Endothelial cell of umbilical vein (primary cell): Measurements from ENCODE around the gene VEZT. TPM values are rescaled to one million over a fixed set of nuclear protein-coding genes. Genes with fewer than 3 reads are reported as not detected.

Experiments
- BruUV-seq: library from RNA; stranded (reverse); fragments of 400-500 nt; replicated peaks from 2 replicates; lab custom pipeline; 2021; lab: Mats Ljungman, UMichigan
- CTCF ChIA-PET: fragments of 300-600, 350-600 bp; sonication (Branson Sonifier 250); formaldehyde crosslinking; loops from one replicate; lab custom pipeline; 2021; ENCODE audit warnings: antibody characterized with exemption, inconsistent platforms; lab: Charles Lee
- POLR2A ChIA-PET: fragments of 300-600, 350-600 bp; sonication (Branson Sonifier 250); formaldehyde crosslinking; loops from one replicate; lab custom pipeline; 2021; ENCODE audit warnings: antibody characterized with exemption, inconsistent platforms; lab: Charles Lee
- DNase-seq: peaks from one replicate; pipeline ENCODE4 v3.0.0-alpha.2; 2011; ENCODE audit warnings: low read depth, low spot score
- FAIRE-seq: peaks from 2 replicates; lab custom pipeline; 2011; peaks lifted over from hg19 to GRCh38; lab: Jason Lieb, UNC
- H2AFZ ChIP-seq: 2 replicates; pipeline ENCODE4 v1.6.0; 2012; ENCODE audit warnings: low read depth, low read length, control low read depth, inconsistent platforms
- H3K27ac ChIP-seq: 2 replicates; pipeline ENCODE4 v1.5.1; 2011; ENCODE audit warnings: low read depth, mild to moderate bottlenecking, control low read depth, low read length, moderate library complexity; ENCODE audit not compliant: insufficient read depth
- H3K27me3 ChIP-seq, 2 experiments: 2 replicates each; pipeline versions ENCODE4 v1.6.0 to v1.6.1; 2011; ENCODE audit warnings: low read length in 2 of 2, mixed read lengths in 1 of 2; ENCODE audit not compliant: control insufficient read depth in 2 of 2, insufficient read depth in 2 of 2
- H3K36me3 ChIP-seq, 2 experiments: 2 replicates in 1 of 2; 3 replicates in 1 of 2; pipeline ENCODE4 v1.5.1; 2011; ENCODE audit warnings: low read length in 2 of 2, mild to moderate bottlenecking in 1 of 2, moderate library complexity in 1 of 2; ENCODE audit not compliant: control insufficient read depth in 2 of 2, insufficient read depth in 2 of 2; ENCODE audit errors: extremely low read depth in 1 of 2
- H3K4me1 ChIP-seq: 3 replicates; pipeline ENCODE4 v1.5.1; 2011; ENCODE audit warnings: mild to moderate bottlenecking, low read length; ENCODE audit not compliant: control insufficient read depth, insufficient read depth; ENCODE audit errors: extremely low read depth
- H3K4me2 ChIP-seq: 2 replicates; pipeline ENCODE4 v1.6.1; 2011; ENCODE audit warnings: low read length, control low read depth, mixed read lengths; ENCODE audit not compliant: insufficient read depth
- H3K4me3 ChIP-seq, 3 experiments: fragments of 200-600 bp in 1 of 3; sonication (generic), shearing (Covaris generic) in 1 of 3; replicated peaks in 1 of 3; 2 replicates each; pipeline ENCODE4 v1.5.1; 2011 to 2016; ENCODE audit warnings: control low read depth in 3 of 3, low read length in 3 of 3, mild to moderate bottlenecking in 2 of 3, inconsistent platforms in 1 of 3, low read depth in 1 of 3, moderate library complexity in 1 of 3; ENCODE audit not compliant: insufficient read depth in 1 of 3
- H3K79me2 ChIP-seq: 2 replicates; pipeline ENCODE4 v1.6.0; 2012; ENCODE audit warnings: low read length, inconsistent platforms; ENCODE audit not compliant: control insufficient read depth, insufficient read depth
- H3K9ac ChIP-seq: replicated peaks from 2 replicates; pipeline ENCODE3; 2011; ENCODE audit warnings: low read length, control low read depth; ENCODE audit not compliant: insufficient read depth; ENCODE audit errors: extremely low read depth
- H3K9me1 ChIP-seq: replicated peaks from 3 replicates; pipeline ENCODE4 v1.6.0; 2011; ENCODE audit warnings: mild to moderate bottlenecking, low read length; ENCODE audit not compliant: control insufficient read depth, insufficient read depth; ENCODE audit errors: extremely low read depth
- H3K9me3 ChIP-seq: replicated peaks from 2 replicates; pipeline ENCODE4 v1.5.1; 2012; ENCODE audit warnings: low read length, inconsistent platforms; ENCODE audit not compliant: control insufficient read depth, insufficient read depth
- H4K20me1 ChIP-seq: replicated peaks from 2 replicates; pipeline ENCODE3; 2011; ENCODE audit warnings: mild to moderate bottlenecking, low read length; ENCODE audit not compliant: control insufficient read depth, insufficient read depth; ENCODE audit errors: extremely low read depth
- EZH2 ChIP-seq: IDR thresholded peaks from 2 replicates; pipeline ENCODE4 v1.6.1; 2012; ENCODE audit warnings: borderline replicate concordance, low read depth, mild to moderate bottlenecking, moderate library complexity, low read length, inconsistent platforms; ENCODE audit not compliant: severe bottlenecking
- FOS ChIP-seq: IDR thresholded peaks from 2 replicates; pipeline ENCODE4 v1.6.1; 2011; ENCODE audit warnings: mild to moderate bottlenecking, low read length, moderate library complexity, borderline replicate concordance; ENCODE audit not compliant: insufficient read depth
- GATA2 ChIP-seq: IDR thresholded peaks from 2 replicates; pipeline ENCODE4 v1.7.0; 2011; ENCODE audit warnings: low read depth, mild to moderate bottlenecking, moderate library complexity, mixed read lengths, low read length; ENCODE audit not compliant: insufficient read length, insufficient read depth
- JUN ChIP-seq: IDR thresholded peaks from 2 replicates; pipeline ENCODE4 v1.6.1; 2011; ENCODE audit warnings: borderline replicate concordance, low read depth; ENCODE audit not compliant: insufficient read length, insufficient read depth
- MYC ChIP-seq: IDR thresholded peaks from one replicate; pipeline ENCODE4 v1.6.1; 2011; ENCODE audit warnings: mild to moderate bottlenecking, low read depth, low read length
- POLR2A ChIP-seq: IDR thresholded peaks from 2 replicates; pipeline ENCODE4 v1.6.1; 2012; ENCODE audit warnings: low read depth, mild to moderate bottlenecking, control low read depth, low read length
- POLR2AphosphoS5 ChIP-seq: IDR thresholded peaks from 2 replicates; pipeline ENCODE4 v1.6.1; 2012; ENCODE audit warnings: low read depth, mild to moderate bottlenecking, control low read depth, low read length, moderate library complexity; ENCODE audit not compliant: insufficient read depth
- dilution Hi-C: fragments of 300-500 bp; cut with MboI; formaldehyde crosslinking; loops from one replicate; pipeline ENCODE4 v1.15.0; 2019; ENCODE audit warnings: low sequenced_read_pairs; ENCODE audit not compliant: extremely low pct_ligation_motif_present
- intact Hi-C: fragments of 100-400 bp; cut with micrococcal nuclease; formaldehyde crosslinking; loops from one replicate; pipeline ENCODE4 v1.10.0; 2022
- polyA plus RNA-seq, 4 experiments: library from polyadenylated mRNA; depleted of rRNA in 3 of 4; stranded (reverse) in 3 of 4; unstranded in 1 of 4; fragments of >200 nt; gene quantifications; 2 replicates each; pipeline versions ENCODE4 v1.2.1 to v1.2.3, GENCODE V29; 2011 to 2012; ENCODE audit warnings: missing spikeins in 1 of 4
- total RNA-seq: library from RNA; stranded (reverse); gene quantifications from 2 replicates; pipeline ENCODE4 v1.2.3, GENCODE V29; 2021
- TF ChIP-seq, protein P1 (sequence below), 2 donors: IDR thresholded peaks; 1 replicate in 1 of 2; 2 replicates in 1 of 2; pipeline ENCODE4 v1.5.1; 2011; ENCODE audit warnings: low read length in 2 of 2, mild to moderate bottlenecking in 2 of 2, moderate library complexity in 2 of 2, control low read depth in 1 of 2, inconsistent platforms in 1 of 2, low read depth in 1 of 2; ENCODE audit not compliant: insufficient read depth in 1 of 2; ENCODE audit errors: extremely low read depth in 1 of 2
- TF ChIP-seq, protein P2 (sequence below): IDR thresholded peaks from 2 replicates; pipeline ENCODE4 v1.6.1; 2011; ENCODE audit not compliant: insufficient read depth, insufficient read length

Gene VEZT
- total and polyA plus RNA-seq, 2 donors (not counting 3 experiments of a cell fraction or from before 2014, with no cell fraction given) = 57.8 to 91.3 TPM

DNA sequence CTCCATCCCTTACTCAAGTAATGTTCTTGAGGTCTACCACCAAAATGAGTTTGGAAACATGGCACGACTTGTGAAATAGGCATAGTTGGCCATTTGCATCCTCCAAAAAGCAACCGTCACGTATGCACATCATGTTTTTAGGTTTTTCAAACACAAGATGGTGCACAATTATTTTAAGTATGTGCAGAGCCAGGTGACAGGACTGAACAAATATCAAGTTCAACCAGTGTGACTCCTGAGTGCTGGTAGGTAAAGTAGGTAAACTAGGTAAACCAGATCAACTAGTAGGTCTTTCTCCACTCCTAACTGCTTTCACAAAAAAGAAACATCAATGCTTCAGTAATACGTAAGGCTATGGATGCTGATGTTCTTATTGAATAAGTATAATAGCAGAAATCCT, 39.5 kb upstream of the VEZT start:
- Histone ChIP-seq H3K9ac (no peak overlapping the region), H4K20me1 (no peaks in the 10 kb centered on the region), H3K27ac (no peak overlapping the region), H3K9me1 (no peaks in the 10 kb centered on the region), H3K4me1 (peaks cover 17% of the 10 kb centered on the region), H3K4me2 (no peak overlapping the region), H3K9me3 (no peaks in the 10 kb centered on the region), H3K4me3 (no peak overlapping the region), H3K36me3 (no peaks in the 10 kb centered on the region), H2AFZ (no peak overlapping the region), H3K27me3 (no peaks in the 10 kb centered on the region), H3K79me2 (no peaks in the 10 kb centered on the region)
- CTCF ChIA-PET = interaction anchor here (0.6 to 1.4 kb wide), 2 partner anchors 14 to 32 kb away, joined by 3 read pairs; no protein-coding TSS in a partner anchor
- POLR2A ChIA-PET = no interaction called here
- TF ChIP-seq, protein P1, sequence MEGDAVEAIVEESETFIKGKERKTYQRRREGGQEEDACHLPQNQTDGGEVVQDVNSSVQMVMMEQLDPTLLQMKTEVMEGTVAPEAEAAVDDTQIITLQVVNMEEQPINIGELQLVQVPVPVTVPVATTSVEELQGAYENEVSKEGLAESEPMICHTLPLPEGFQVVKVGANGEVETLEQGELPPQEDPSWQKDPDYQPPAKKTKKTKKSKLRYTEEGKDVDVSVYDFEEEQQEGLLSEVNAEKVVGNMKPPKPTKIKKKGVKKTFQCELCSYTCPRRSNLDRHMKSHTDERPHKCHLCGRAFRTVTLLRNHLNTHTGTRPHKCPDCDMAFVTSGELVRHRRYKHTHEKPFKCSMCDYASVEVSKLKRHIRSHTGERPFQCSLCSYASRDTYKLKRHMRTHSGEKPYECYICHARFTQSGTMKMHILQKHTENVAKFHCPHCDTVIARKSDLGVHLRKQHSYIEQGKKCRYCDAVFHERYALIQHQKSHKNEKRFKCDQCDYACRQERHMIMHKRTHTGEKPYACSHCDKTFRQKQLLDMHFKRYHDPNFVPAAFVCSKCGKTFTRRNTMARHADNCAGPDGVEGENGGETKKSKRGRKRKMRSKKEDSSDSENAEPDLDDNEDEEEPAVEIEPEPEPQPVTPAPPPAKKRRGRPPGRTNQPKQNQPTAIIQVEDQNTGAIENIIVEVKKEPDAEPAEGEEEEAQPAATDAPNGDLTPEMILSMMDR (IDR thresholded peaks at IDR 0.05; ENCODE audit: extremely low read depth in 1 of 2, insufficient read depth in 1 of 2, low read depth in 1 of 2, low read length in 2 of 2) = no peak
- TF ChIP-seq JUN (no peak), FOS (no peak), POLR2A (no peak), POLR2AphosphoS5 (no peak), MYC (no peak), EZH2 (no peak), GATA2 (no peak)
- TF ChIP-seq, protein P2, sequence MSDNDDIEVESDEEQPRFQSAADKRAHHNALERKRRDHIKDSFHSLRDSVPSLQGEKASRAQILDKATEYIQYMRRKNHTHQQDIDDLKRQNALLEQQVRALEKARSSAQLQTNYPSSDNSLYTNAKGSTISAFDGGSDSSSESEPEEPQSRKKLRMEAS = no peak
- no TSS peak for BruUV-seq
- dilution Hi-C loops = no loop called here
- no peak for FAIRE-seq
- intact Hi-C loops = no loop called here
- no peak for DNase-seq
